ENCODE data around the gene TMED7.

The TMED7 gene

GRCh38 chr5:115627295-115627865 is 1.5 kb upstream of the TMED7 start:
- no peak for DNase-seq (ENCODE audit: low read depth)

DNA sequence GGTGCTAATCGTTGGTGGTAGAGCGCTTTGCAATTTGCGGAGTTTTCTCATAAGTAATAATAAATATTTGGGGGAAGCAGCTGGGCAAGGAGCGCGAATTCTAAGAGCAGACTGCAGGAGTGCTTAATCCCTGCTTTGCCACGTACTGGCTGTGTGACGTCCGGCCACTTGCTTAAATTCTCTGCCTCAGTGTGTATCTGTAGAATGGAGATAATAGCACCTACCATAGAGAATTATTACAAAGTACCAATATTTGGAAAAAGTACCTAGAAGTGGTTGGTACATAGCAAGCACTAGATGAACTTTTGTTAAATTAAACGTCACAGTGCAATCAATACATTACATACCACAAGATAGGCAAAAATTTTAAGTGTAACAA is 598 bp upstream of the TMED7 start:
- DNase-seq (ENCODE audit: low read depth): no peak

- no peak for DNase-seq (ENCODE audit: low read depth)
Observed at GRCh38 chr5:115624994-115625393, 842 bp downstream of the TMED7 start.

DNA sequence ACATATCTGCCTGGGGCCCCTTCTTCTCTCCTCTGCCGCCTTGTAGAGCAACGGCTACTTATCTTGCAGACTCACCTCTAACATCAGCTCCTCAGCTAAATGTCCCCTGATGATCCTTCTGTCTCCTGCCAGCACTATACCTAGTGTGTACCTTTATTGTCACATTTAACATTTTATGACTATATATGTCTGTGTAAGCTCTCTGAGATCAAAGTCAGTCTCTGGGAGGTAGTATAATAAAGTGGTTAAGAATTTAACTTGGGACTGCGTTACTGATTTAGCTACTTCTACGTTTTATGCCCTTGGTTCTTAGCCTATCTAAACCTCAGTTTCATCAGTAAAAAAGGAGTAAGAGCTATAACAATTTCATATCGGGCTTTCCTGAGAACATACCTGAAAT is 2.2 kb downstream of the TMED7 start:
- no peak for DNase-seq (ENCODE audit: low read depth)

DNA sequence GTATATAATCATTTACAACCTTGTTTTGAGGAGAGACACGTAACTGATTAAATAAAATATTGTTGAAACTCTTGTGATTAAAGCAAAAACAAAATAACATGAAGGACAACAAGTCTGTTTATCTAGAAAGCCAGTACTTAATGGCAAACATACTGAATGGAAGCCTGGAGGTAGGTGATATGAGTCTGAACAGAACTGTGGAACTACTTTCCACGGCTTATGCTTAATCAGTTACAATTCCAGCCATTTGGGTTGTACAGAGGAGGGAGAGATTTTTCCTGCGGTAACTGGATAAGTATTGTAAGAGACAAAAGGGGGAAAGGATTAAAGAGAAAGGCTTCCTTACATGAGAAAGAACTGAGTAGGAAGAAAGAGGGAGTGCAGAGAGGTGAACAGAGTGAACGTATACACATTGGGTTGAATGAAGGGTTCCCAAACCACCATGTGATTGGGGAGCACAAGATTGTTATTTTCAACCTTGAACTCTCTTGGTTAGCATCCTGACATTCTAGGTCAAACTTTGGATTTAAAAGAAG is 4.4 kb downstream of the TMED7 start:
- DNase-seq (ENCODE audit: low read depth): no peak

GRCh38 chr5:115616892-115617291 is 8.9 kb downstream of the TMED7 start:
- no peak for DNase-seq (ENCODE audit: low read depth)

DNA sequence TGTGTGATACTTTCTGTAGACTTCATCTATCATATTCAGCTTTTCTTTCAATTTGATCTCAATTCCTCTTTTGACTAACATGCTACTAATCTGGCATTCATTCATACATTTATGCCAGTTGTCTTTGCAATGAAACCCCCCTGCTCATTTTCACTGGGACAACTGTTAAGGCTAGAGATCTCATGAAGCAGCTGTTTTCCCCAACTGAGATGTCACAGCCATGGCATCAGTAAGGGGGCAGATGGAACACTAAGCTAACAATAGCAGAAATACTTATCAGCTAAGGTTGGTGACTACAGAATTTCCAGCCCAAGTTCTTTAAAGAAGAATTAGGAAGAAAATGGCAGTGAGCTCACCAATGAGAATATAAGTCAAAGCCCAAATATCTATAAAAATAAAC is 9.4 kb downstream of the TMED7 start:
- DNase-seq (ENCODE audit: low read depth): no peak

DNA sequence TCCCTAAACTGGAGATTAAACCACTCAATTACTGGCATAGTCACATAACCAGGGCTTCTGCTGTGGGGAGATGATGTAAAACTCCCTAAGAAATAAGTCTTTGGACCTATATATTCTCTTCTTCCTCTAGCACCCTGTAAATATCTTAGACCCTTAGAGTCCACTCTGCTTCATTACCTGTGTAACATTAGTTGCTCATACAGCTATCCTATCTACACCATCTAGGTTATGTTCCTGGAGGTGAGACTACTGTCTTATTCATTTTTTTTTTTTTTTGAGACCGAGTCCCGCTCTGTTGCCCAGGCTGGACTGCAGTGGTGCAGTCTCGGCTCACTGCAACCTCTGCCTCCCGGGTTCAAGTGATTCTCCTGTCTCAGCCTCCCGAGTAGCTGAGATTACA is 14.0 kb downstream of the TMED7 start:
- no peak for DNase-seq (ENCODE audit: low read depth)

DNA sequence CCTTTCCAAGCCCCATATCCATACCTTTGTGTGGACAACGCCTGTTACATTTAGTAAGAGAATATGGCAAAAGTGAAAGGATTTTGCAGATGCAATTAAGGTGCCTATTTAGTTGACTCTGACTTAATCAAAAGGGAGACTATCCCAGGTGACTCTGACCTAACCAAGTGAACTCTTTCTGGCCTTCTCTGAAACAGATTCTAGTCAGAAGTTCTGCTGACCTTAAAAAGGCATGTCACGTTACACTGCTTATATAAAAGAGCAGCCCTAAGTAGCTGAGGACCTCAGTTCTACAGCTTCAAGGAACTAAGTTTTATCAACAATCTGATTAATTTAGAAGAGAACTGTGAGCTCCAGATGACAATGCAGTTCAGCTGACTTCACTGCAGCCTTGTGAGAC is 17.9 kb downstream of the TMED7 start:
- no peak for DNase-seq (ENCODE audit: low read depth)

- no peak for DNase-seq (ENCODE audit: low read depth)
Observed at GRCh38 chr5:115605436-115605835, 20.4 kb downstream of the TMED7 start.

GRCh38 chr5:115602591-115603125 is 23.2 kb downstream of the TMED7 start:
- DNase-seq (ENCODE audit: low read depth): no peak

- peak; percentile 35 for DNase-seq (ENCODE audit: low read depth)
Observed at GRCh38 chr5:115601701-115602590, 23.9 kb downstream of the TMED7 start, which contains the start of gene TICAM2. Gene TICAM2, minus strand, starts transcription at chr5:115602479. Its CDS starts 21,223 bp downstream, at chr5:115581256.

GRCh38 chr5:115600766-115601165 is 25.1 kb downstream of the TMED7 start:
- no peak for DNase-seq (ENCODE audit: low read depth)

- DNase-seq (ENCODE audit: low read depth): no peak
Observed at GRCh38 chr5:115599924-115600323, 25.9 kb downstream of the TMED7 start.

GRCh38 chr5:115599502-115599901 is 26.3 kb downstream of the TMED7 start:
- DNase-seq (ENCODE audit: low read depth): no peak

DNA sequence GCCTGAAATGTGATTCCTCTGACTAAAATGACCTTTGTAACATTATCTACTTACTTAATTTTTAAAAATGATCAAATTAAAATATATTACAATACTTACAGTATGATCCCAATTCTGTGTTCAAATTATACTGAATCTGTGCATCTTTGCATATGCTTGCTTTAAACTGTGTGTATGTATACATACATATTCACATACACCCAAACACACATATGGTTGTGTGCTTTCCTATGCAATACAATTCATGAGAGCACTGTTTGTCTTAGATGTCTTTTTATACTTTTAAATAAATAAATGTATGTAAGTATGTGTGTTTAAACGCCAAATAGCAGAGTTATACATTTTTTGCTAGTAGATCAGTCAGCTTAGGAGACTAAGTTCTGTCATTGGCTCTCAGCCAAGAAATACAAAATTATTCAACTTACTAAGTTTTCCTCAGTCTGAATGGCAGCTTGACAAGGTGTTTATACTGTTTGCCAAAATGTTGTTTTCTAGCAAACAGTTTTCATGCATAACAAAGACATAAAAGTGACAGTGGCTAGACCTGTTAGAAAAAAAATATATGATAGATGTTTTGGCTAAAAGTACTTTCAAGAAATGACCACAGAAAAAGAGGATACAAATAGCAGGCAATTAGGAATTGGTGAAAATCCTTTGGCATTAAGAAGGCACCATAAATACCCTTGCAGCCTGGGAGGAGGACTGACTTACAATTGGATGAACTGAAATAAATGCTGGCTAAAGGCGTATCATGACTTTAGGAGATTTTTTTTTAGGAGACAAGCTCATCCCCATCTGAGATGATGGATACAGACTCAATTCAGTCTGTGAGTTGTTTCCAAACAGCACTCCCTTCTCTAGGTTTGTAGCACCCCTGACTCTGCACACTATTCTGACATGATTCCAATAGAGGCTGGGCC is 31.4 kb downstream of the TMED7 start:
- DNase-seq (ENCODE audit: low read depth): no peak

- no peak for DNase-seq (ENCODE audit: low read depth)
Observed at GRCh38 chr5:115589043-115589442, 36.8 kb downstream of the TMED7 start.

- no peak for DNase-seq (ENCODE audit: low read depth)
Observed at GRCh38 chr5:115588640-115589039, 37.2 kb downstream of the TMED7 start.

- no peak for DNase-seq (ENCODE audit: low read depth)
Observed at GRCh38 chr5:115586525-115587146, 39.2 kb downstream of the TMED7 start.

DNA sequence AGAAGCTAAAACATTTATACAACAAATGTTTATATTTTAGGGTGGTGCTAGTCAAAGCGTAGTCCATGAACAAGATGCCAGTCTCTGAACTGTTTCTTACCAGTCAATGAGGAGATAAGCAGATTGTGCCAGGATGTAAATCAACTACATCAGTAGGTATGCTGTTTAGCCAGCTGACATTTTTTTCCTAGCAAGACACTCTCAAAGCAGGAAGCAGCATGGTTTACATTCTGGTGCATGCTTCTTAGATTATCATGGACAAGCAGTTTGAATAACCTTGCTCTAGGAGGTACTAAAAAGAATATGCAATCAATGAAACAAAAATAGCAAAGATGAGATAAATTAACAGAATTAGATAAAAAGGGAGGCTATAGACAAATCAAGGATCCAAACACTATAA is 40.6 kb downstream of the TMED7 start:
- no peak for DNase-seq (ENCODE audit: low read depth)

- DNase-seq (ENCODE audit: low read depth): no peak
Observed at GRCh38 chr5:115584501-115584900, 41.3 kb downstream of the TMED7 start.

DNA sequence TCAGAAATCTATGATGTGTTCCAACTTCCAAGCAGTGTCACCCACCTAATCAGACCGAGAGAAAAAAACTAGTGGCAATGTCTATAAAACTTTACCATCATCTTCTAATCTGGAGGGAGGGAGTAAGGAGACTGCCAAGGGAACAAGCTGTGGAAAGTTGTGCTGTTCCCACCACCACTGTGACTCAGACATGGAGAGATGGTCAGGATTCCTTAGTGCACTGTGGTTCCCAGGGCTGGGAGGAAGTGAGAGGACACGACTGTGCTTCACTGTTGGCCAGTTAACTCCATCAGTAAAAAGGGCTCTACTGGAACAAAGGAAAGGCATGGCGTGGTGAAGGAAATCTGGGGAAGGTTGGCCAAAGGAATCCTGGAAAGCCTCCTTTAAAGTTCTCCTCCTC is 42.4 kb downstream of the TMED7 start:
- no peak for DNase-seq (ENCODE audit: low read depth)
